ENCODE data around the gene FXR2. TPM values are rescaled to one million over a fixed set of nuclear protein-coding genes. Genes with fewer than 3 reads are reported as not detected.

Gene FXR2
- total and polyA plus RNA-seq, 9 of the 15 experiments (the other 6 are each of a cell fraction or from before 2014, with no cell fraction given): 2.0 to 49.3 (median 24.5) TPM

DNA sequence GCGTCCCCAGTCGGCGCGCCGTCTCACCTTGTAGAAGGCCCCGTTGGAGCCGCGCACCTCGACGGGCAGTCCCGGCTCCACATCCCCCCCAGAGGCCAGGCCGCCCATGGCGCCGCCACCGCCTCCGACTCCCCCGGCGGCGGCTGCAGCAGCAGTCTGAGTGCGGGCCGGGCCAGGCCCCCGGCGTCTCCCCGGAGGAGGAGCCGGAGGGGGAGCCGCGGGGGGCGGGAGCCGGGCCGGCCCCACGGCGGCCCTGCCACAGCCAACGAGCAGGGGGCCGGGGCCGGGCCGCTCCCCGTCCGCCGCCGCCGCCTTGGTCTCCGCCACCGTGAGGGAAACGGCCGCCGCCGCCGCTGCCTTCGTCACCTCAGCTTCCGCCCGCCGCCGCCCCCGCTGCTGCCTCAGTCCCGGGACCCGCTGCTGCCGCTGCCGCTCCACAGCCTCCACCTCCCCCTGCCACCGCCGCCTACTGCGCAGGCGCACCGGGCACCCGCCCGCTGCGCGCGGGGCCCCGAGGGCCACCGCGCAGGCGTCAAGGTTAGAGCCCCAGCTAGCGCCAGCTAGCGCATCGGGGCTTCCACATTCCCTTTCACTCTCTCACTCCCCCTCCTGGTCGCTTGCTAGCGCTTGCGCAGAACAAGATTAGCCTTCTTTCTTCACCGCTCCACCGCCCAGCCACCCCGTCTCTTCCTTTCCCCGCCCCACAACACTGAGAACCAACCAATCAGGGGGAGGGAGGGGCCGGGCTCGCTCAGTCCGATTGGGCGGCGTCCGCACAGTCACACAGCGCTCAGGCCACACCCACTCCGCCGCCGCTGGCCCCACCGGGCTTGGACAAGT lies at the start of gene FXR2 (continued):
- TF ChIP-seq POLR2AphosphoS5 (IDR thresholded peaks at IDR 0.05; ENCODE audit: control insufficient read depth, insufficient read depth, low read depth, low read length): peak; percentile 45; the same call in 1 of the 2 replicates
- peak; percentile 47; the same call in 1 of the 2 replicates for TF ChIP-seq ATF7 (IDR thresholded peaks at IDR 0.05)
- peak; percentile 49 for TF ChIP-seq TAF1 (IDR thresholded peaks at IDR 0.05; ENCODE audit: control insufficient read depth, extremely low read depth, insufficient read depth, low read length, severe bottlenecking)
- no peak for TF ChIP-seq NFRKB (IDR thresholded peaks at IDR 0.05; ENCODE audit: low read depth)
- TF ChIP-seq MYC (IDR thresholded peaks at IDR 0.05; ENCODE audit: low read depth, low read length): 0 out of 2 replicates have a peak, but pooled peaks have one; percentile 24
- TF ChIP-seq MYC (CRISPR knock-in tag; IDR thresholded peaks at IDR 0.05; ENCODE audit: borderline replicate concordance, low read depth): no peak
- no peak for TF ChIP-seq TCF7 (IDR thresholded peaks at IDR 0.05; ENCODE audit: borderline replicate concordance)
- TF ChIP-seq SMAD2 (IDR thresholded peaks at IDR 0.05; ENCODE audit: low read depth, low read length): no peak
- TF ChIP-seq, protein P1, sequence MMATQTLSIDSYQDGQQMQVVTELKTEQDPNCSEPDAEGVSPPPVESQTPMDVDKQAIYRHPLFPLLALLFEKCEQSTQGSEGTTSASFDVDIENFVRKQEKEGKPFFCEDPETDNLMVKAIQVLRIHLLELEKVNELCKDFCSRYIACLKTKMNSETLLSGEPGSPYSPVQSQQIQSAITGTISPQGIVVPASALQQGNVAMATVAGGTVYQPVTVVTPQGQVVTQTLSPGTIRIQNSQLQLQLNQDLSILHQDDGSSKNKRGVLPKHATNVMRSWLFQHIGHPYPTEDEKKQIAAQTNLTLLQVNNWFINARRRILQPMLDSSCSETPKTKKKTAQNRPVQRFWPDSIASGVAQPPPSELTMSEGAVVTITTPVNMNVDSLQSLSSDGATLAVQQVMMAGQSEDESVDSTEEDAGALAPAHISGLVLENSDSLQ (IDR thresholded peaks at IDR 0.05): peak; percentile 64
- no peak for TF ChIP-seq HSF4 (CRISPR knock-in tag; IDR thresholded peaks at IDR 0.05; ENCODE audit: borderline replicate concordance)
- no peak for TF ChIP-seq SREBF1 (IDR thresholded peaks at IDR 0.05; ENCODE audit: borderline replicate concordance, low read depth, low read length)
- no peak for TF ChIP-seq ZNF324 (CRISPR knock-in tag; IDR thresholded peaks at IDR 0.05)
- TF ChIP-seq XRCC4 (IDR thresholded peaks at IDR 0.05; ENCODE audit: extremely low read depth, insufficient read depth, insufficient read length): no peak
- TF ChIP-seq ETS2 (tag; IDR thresholded peaks at IDR 0.05; ENCODE audit: borderline replicate concordance, poor library complexity, severe bottlenecking): no peak
- TF ChIP-seq, protein P2, sequence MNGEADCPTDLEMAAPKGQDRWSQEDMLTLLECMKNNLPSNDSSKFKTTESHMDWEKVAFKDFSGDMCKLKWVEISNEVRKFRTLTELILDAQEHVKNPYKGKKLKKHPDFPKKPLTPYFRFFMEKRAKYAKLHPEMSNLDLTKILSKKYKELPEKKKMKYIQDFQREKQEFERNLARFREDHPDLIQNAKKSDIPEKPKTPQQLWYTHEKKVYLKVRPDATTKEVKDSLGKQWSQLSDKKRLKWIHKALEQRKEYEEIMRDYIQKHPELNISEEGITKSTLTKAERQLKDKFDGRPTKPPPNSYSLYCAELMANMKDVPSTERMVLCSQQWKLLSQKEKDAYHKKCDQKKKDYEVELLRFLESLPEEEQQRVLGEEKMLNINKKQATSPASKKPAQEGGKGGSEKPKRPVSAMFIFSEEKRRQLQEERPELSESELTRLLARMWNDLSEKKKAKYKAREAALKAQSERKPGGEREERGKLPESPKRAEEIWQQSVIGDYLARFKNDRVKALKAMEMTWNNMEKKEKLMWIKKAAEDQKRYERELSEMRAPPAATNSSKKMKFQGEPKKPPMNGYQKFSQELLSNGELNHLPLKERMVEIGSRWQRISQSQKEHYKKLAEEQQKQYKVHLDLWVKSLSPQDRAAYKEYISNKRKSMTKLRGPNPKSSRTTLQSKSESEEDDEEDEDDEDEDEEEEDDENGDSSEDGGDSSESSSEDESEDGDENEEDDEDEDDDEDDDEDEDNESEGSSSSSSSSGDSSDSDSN (IDR thresholded peaks at IDR 0.05; ENCODE audit: borderline replicate concordance in 1 of 2, low read depth in 2 of 2, low read length in 2 of 2): peak in 1 of 2 experiments; percentile 47; a peak in 1 of 4 replicates
- TF ChIP-seq, protein P3, sequence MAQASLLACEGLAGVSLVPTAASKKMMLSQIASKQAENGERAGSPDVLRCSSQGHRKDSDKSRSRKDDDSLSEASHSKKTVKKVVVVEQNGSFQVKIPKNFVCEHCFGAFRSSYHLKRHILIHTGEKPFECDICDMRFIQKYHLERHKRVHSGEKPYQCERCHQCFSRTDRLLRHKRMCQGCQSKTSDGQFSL (CRISPR knock-in tag; IDR thresholded peaks at IDR 0.05): peak; percentile 80
- TF ChIP-seq, protein P3 (tag; IDR thresholded peaks at IDR 0.05): peak in 1 of 2 experiments; percentile 59; a peak in 1 of 4 replicates
- TF ChIP-seq, protein P4, sequence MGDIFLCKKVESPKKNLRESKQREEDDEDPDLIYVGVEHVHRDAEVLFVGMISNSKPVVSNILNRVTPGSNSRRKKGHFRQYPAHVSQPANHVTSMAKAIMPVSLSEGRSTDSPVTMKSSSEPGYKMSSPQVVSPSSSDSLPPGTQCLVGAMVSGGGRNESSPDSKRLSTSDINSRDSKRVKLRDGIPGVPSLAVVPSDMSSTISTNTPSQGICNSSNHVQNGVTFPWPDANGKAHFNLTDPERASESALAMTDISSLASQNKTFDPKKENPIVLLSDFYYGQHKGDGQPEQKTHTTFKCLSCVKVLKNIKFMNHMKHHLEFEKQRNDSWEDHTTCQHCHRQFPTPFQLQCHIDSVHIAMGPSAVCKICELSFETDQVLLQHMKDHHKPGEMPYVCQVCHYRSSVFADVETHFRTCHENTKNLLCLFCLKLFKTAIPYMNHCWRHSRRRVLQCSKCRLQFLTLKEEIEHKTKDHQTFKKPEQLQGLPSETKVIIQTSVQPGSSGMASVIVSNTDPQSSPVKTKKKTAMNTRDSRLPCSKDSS (IDR thresholded peaks at IDR 0.05; ENCODE audit: low read depth, partially characterized antibody): no peak
- TF ChIP-seq SMARCC2 (IDR thresholded peaks at IDR 0.05; ENCODE audit: low read depth): no peak
- no peak for TF ChIP-seq KLF1 (tag; IDR thresholded peaks at IDR 0.05)

Data from K562 (cell line).